Upper lobe of left lung (tissue), 6 donors: ENCODE results near the gene NYAP2. TPM values are rescaled to one million over a fixed set of nuclear protein-coding genes. Genes with fewer than 3 reads are reported as not detected.

ENCODE experiments used
- ATAC-seq, 2 donors: fragments of 200-7000 bp; cut with Tn5 transposase; one replicate each; pipeline ENCODE4 v1.9.1; 2022; ENCODE audit warnings: mild to moderate bottlenecking in 2 of 2, moderate library complexity in 2 of 2; ENCODE audit not compliant: low FRiP score in 2 of 2
- DNase-seq, 2 donors: peaks; one replicate each; pipeline ENCODE4 v3.0.0-alpha.2; 2019 to 2020
- H3K27ac ChIP-seq, 4 donors: fragments of 200-600 bp; sonication (generic); one replicate each; pipeline ENCODE4 v1.5.1; 2016 to 2019
- H3K27me3 ChIP-seq, 4 donors: fragments of 200-600 bp; sonication (generic); one replicate each; pipeline ENCODE4 v1.5.1; 2017 to 2019
- H3K36me3 ChIP-seq, 4 donors: fragments of 200-600 bp; sonication (generic); one replicate each; pipeline ENCODE4 v1.5.1; 2016 to 2019
- H3K4me1 ChIP-seq, 4 donors: fragments of 200-600 bp; sonication (generic); one replicate each; pipeline ENCODE4 v1.5.1; 2018 to 2019
- H3K4me3 ChIP-seq, 4 donors: fragments of 200-600 bp; sonication (generic); one replicate each; pipeline ENCODE4 v1.5.1; 2017 to 2019; ENCODE audit warnings: mild to moderate bottlenecking in 2 of 4, moderate library complexity in 1 of 4
- H3K9me3 ChIP-seq, 4 donors: fragments of 200-600 bp; sonication (generic); one replicate each; pipeline ENCODE4 v1.5.1; 2018 to 2019
- EP300 ChIP-seq, 4 donors: sonication (generic); formaldehyde crosslinking; IDR thresholded peaks; one replicate each; pipeline ENCODE4 v1.5.1; 2017; ENCODE audit warnings: antibody characterized with exemption in 4 of 4, control low read depth in 2 of 4
- POLR2A ChIP-seq, 4 donors: fragments of 450-650 bp; IDR thresholded peaks; one replicate each; pipeline ENCODE4 v1.5.1; 2016 to 2017; ENCODE audit warnings: antibody characterized with exemption in 4 of 4, mild to moderate bottlenecking in 2 of 4
- POLR2AphosphoS5 ChIP-seq, 2 donors: sonication (generic); formaldehyde crosslinking; IDR thresholded peaks; one replicate each; pipeline ENCODE4 v1.5.1; 2017; ENCODE audit warnings: antibody characterized with exemption in 2 of 2
- WGBS, 2 donors: methylation state at CpG; one replicate each; pipeline ENCODE4 v1.1.5; 2017 to 2018; 5-methylcytosine and 5-hydroxymethylcytosine counted together
- total RNA-seq, 6 donors: library from RNA; depleted of rRNA in 4 of 6; stranded (reverse); fragments of >200 nt in 4 of 6; gene quantifications; one replicate each; pipeline versions ENCODE4 v1.1.0 to v1.2.1, GENCODE V29; 2016 to 2021
- TF ChIP-seq, protein P1 (sequence below), 6 experiments: fragments of 450-650 bp in 4 of 6; fragments of 200-600 bp in 2 of 6; sonication (generic) in 2 of 6; IDR thresholded peaks; one replicate each; pipeline ENCODE4 v1.5.1; 2016 to 2019; ENCODE audit warnings: antibody characterized with exemption in 6 of 6
- donor health status: DM: no; HTN: no; CAD: no; lungs with moderate emphysema.
- donor health status: DM: no; HTN: yes; CAD: no; lungs with severe emphysema.

NYAP2 gene
- total RNA-seq, 6 donors from 2014 or later: 0.15 to 3.1 (median 1.7) TPM

GRCh38 chr2:225495706-225496105, 96.2 kb downstream of the NYAP2 start:
- Histone ChIP-seq H3K4me3 (no peak overlapping the region), H3K27me3 (no peaks in the 10 kb centered on the region), H3K36me3 (no peaks in the 10 kb centered on the region), H3K27ac (no peak overlapping the region), H3K4me1 (no peaks in the 10 kb centered on the region), H3K9me3 (no peaks in the 10 kb centered on the region)
- WGBS, 2 donors: 87% methylated on average over 4 of the region's 4 CpGs
- ATAC-seq (no peak), DNase-seq (no peak)
- TF ChIP-seq POLR2A (IDR thresholded peaks at IDR 0.05) (no peak), EP300 (IDR thresholded peaks at IDR 0.05) (no peak), POLR2AphosphoS5 (IDR thresholded peaks at IDR 0.05) (no peak)
- TF ChIP-seq, protein P1, sequence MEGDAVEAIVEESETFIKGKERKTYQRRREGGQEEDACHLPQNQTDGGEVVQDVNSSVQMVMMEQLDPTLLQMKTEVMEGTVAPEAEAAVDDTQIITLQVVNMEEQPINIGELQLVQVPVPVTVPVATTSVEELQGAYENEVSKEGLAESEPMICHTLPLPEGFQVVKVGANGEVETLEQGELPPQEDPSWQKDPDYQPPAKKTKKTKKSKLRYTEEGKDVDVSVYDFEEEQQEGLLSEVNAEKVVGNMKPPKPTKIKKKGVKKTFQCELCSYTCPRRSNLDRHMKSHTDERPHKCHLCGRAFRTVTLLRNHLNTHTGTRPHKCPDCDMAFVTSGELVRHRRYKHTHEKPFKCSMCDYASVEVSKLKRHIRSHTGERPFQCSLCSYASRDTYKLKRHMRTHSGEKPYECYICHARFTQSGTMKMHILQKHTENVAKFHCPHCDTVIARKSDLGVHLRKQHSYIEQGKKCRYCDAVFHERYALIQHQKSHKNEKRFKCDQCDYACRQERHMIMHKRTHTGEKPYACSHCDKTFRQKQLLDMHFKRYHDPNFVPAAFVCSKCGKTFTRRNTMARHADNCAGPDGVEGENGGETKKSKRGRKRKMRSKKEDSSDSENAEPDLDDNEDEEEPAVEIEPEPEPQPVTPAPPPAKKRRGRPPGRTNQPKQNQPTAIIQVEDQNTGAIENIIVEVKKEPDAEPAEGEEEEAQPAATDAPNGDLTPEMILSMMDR (IDR thresholded peaks at IDR 0.05): no peak

GRCh38 chr2:225496568-225496967, 97.1 kb downstream of the NYAP2 start:
- Histone ChIP-seq H3K36me3 (no peaks in the 10 kb centered on the region), H3K27ac (no peak overlapping the region), H3K27me3 (no peaks in the 10 kb centered on the region), H3K9me3 (no peaks in the 10 kb centered on the region), H3K4me3 (no peak overlapping the region), H3K4me1 (no peaks in the 10 kb centered on the region)
- WGBS, 2 donors: 51 to 64% methylated on average over 1 of the region's 1 CpG
- ATAC-seq: no peak
- DNase-seq: no peak
- no peak for TF ChIP-seq POLR2A (IDR thresholded peaks at IDR 0.05)
- no peak for TF ChIP-seq EP300 (IDR thresholded peaks at IDR 0.05)
- TF ChIP-seq POLR2AphosphoS5 (IDR thresholded peaks at IDR 0.05): no peak
- TF ChIP-seq, protein P1 (IDR thresholded peaks at IDR 0.05): no peak

GRCh38 chr2:225497166-225497565, 97.7 kb downstream of the NYAP2 start:
- Histone ChIP-seq H3K27me3 (no peaks in the 10 kb centered on the region), H3K4me1 (no peaks in the 10 kb centered on the region), H3K9me3 (no peaks in the 10 kb centered on the region), H3K36me3 (no peaks in the 10 kb centered on the region), H3K27ac (no peak overlapping the region), H3K4me3 (no peak overlapping the region)
- TF ChIP-seq POLR2A (IDR thresholded peaks at IDR 0.05) (no peak), EP300 (IDR thresholded peaks at IDR 0.05) (no peak), POLR2AphosphoS5 (IDR thresholded peaks at IDR 0.05) (no peak)
- TF ChIP-seq, protein P1 (IDR thresholded peaks at IDR 0.05): no peak
- DNase-seq (no peak), ATAC-seq (no peak)
- WGBS, 2 donors: 80 to 92% methylated on average over 3 of the region's 3 CpGs

GRCh38 chr2:225501022-225501421, 101.5 kb downstream of the NYAP2 start:
- no peaks in the 10 kb centered on the region for H3K27me3 ChIP-seq
- no peak for TF ChIP-seq POLR2A (IDR thresholded peaks at IDR 0.05)
- no peak for TF ChIP-seq POLR2AphosphoS5 (IDR thresholded peaks at IDR 0.05)
- peak in 1 of 4 donors; percentile 25 for TF ChIP-seq EP300 (IDR thresholded peaks at IDR 0.05)
- H3K9me3 ChIP-seq: no peaks in the 10 kb centered on the region
- H3K4me3 ChIP-seq: no peak overlapping the region
- DNase-seq (no peak), ATAC-seq (peak in 1 of 2 donors; percentile 49)
- no peaks in the 10 kb centered on the region for H3K4me1 ChIP-seq
- no peak overlapping the region for H3K27ac ChIP-seq
- H3K36me3 ChIP-seq: no peaks in the 10 kb centered on the region

- DNase-seq: no peak
- H3K36me3 ChIP-seq: no peaks in the 10 kb centered on the region
- H3K9me3 ChIP-seq: no peaks in the 10 kb centered on the region
- no peak for ATAC-seq
- no peaks in the 10 kb centered on the region for H3K27me3 ChIP-seq
- TF ChIP-seq EP300 (IDR thresholded peaks at IDR 0.05) (no peak), POLR2AphosphoS5 (IDR thresholded peaks at IDR 0.05) (no peak)
- TF ChIP-seq, protein P1 (IDR thresholded peaks at IDR 0.05): no peak
- no peak overlapping the region for H3K4me3 ChIP-seq
- H3K4me1 ChIP-seq: no peaks in the 10 kb centered on the region
- no peak overlapping the region for H3K27ac ChIP-seq
- WGBS, 2 donors: 70 to 81% methylated on average over 1 of the region's 1 CpG
These were observed 103.5 kb downstream of the NYAP2 start for GRCh38 chr2:225502971-225503370.
